Measurements from ENCODE around the gene WDHD1. TPM values are rescaled to one million over a fixed set of nuclear protein-coding genes. Genes with fewer than 3 reads are reported as not detected.

Gene WDHD1
- total and polyA plus RNA-seq, 2 experiments from 2014 or later: 6.6 to 9.6 TPM

DNA sequence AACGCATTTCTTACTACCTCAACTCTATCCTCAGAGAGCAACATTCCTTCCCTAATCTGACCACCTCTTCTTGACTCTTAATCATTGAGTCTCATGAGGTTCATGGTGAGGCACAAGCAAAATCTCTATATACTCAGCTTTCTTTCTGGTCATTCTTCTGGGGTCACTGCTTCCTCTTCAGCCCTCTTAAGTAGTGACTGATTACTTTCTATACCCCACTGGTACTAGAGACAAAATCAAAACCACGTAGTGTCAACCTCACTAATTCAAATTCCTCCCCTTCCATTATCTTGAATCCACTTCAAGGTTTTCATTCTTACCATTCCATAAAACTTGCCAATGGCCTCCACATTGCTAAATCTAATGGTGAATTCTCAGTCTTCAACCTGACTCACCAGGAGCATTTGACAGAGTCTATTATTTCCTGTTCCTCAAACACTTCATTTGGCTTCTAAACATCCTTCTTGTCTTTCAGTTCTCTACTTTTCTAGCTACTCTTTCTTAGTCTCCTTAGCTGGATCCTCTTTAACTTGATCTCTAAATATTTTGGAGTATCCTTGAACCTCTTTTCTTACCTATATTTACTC, 6.8 kb downstream of the WDHD1 start:
- H3K36me3 ChIP-seq (ENCODE audit: low read depth): 0 out of 2 replicates have a peak, but pooled peaks cover 4% of the 10 kb centered on the region
- DNase-seq: peak; percentile 52
- peaks cover 43% of the 10 kb centered on the region for H3K79me2 ChIP-seq (ENCODE audit: insufficient read depth)
- no peak overlapping the region for H3K4me3 ChIP-seq
- peaks cover 14% of the 10 kb centered on the region; the same call in 1 of the 2 replicates for H3K4me1 ChIP-seq (ENCODE audit: insufficient read depth)
- H3F3A ChIP-seq (ENCODE audit: insufficient read depth): 0 out of 2 replicates have a peak, but pooled peaks cover 10% of the 10 kb centered on the region
- 0 out of 2 replicates have a peak overlapping the region, but pooled peaks have one; percentile 28 for H3K27ac ChIP-seq
- in situ Hi-C loops (cut with MboI): no loop called here
- H3K4me2 ChIP-seq (ENCODE audit: unreplicated experiment): peak overlapping the region; percentile 18
- H4K20me1 ChIP-seq (ENCODE audit: insufficient read depth): no peaks in the 10 kb centered on the region
- WGBS, 2 experiments (ENCODE audit: low coverage in 1 of 2, low lambda C conversion rate in 2 of 2, missing lambda C conversion rate in 2 of 2): 80 to 83% methylated on average over 2 of the region's 2 CpGs
- TF ChIP-seq EZH2phosphoT487 (IDR thresholded peaks at IDR 0.05; ENCODE audit: insufficient read depth, low read depth) (no peak), EZH2 (IDR thresholded peaks at IDR 0.05; ENCODE audit: insufficient read depth, poor library complexity, severe bottlenecking) (no peak)
- peak overlapping the region; percentile 65 for H2AFZ ChIP-seq
- no peaks in the 10 kb centered on the region for H3K27me3 ChIP-seq (replicated peaks; ENCODE audit: insufficient read depth)
- no peaks in the 10 kb centered on the region for H3K9me3 ChIP-seq (ENCODE audit: low read depth)
- H3K9me2 ChIP-seq (ENCODE audit: insufficient read depth): no peaks in the 10 kb centered on the region
- no peak overlapping the region for H3K9ac ChIP-seq

DNA sequence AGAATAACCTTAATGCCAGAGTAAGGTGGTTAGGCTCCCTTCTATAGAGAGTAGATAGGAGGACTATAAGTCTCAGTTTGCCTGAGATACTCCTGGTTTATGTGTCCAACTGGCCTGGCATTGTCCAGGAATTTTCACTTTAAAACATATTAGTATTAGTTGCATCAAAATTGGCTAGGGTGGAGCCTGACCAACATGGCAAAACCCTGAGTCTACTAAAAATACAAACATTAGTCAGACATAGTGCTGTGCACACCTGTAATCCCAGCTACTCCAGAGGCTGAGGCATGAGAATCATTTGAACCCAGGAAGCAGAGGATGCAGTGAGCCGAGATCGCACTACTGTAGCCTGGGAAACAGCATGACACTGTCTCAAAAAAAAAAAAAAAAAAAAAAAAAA, 11.9 kb downstream of the WDHD1 start:
- Histone ChIP-seq H3K79me2 (ENCODE audit: insufficient read depth) (peaks cover 12% of the 10 kb centered on the region; the same call in 1 of the 2 replicates), H3K9ac (no peak overlapping the region), H3K36me3 (ENCODE audit: low read depth) (0 out of 2 replicates have a peak, but pooled peaks cover 4% of the 10 kb centered on the region), H3K4me3 (no peak overlapping the region), H3K27me3 (replicated peaks; ENCODE audit: insufficient read depth) (no peaks in the 10 kb centered on the region), H3K9me3 (ENCODE audit: low read depth) (no peaks in the 10 kb centered on the region), H3K4me2 (ENCODE audit: unreplicated experiment) (no peak overlapping the region), H3F3A (ENCODE audit: insufficient read depth) (0 out of 2 replicates have a peak, but pooled peaks cover 3% of the 10 kb centered on the region), H3K27ac (no peak overlapping the region), H3K9me2 (ENCODE audit: insufficient read depth) (no peaks in the 10 kb centered on the region), H2AFZ (no peak overlapping the region), H4K20me1 (ENCODE audit: insufficient read depth) (no peaks in the 10 kb centered on the region), H3K4me1 (ENCODE audit: insufficient read depth) (peaks cover 4% of the 10 kb centered on the region; the same call in 1 of the 2 replicates)
- DNase-seq: no peak
- TF ChIP-seq EZH2 (IDR thresholded peaks at IDR 0.05; ENCODE audit: insufficient read depth, poor library complexity, severe bottlenecking): no peak
- no peak for TF ChIP-seq EZH2phosphoT487 (IDR thresholded peaks at IDR 0.05; ENCODE audit: insufficient read depth, low read depth)
- WGBS, 2 experiments (ENCODE audit: low coverage in 1 of 2, low lambda C conversion rate in 2 of 2, missing lambda C conversion rate in 2 of 2): 90 to 92% methylated on average over 2 of the region's 2 CpGs
- in situ Hi-C loops (cut with MboI): no loop called here

DNA sequence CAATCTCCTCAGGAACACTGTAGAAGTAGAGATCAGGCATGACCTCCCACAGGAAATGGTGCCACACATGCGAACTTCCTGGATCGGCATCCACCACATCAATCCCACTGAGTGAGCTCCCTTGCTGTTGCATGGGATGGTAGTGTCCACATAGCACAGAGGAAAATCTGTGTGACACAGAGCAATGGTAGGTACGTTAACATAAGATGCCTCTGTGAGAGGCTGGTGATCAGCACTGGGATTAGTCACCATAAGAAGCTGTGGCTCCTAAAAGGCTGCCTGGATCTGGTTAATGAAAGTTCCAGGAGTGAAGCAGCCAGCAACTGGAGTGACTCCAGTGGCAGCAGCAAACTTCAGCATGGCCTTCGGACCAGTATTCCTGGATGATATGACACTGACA, 21.8 kb downstream of the WDHD1 start:
- Histone ChIP-seq H3K36me3 (ENCODE audit: low read depth) (peaks cover 10% of the 10 kb centered on the region), H3K27me3 (replicated peaks; ENCODE audit: insufficient read depth) (no peaks in the 10 kb centered on the region), H2AFZ (no peak overlapping the region), H3F3A (ENCODE audit: insufficient read depth) (no peaks in the 10 kb centered on the region), H3K4me3 (no peak overlapping the region), H3K4me2 (ENCODE audit: unreplicated experiment) (no peak overlapping the region), H3K9ac (no peak overlapping the region), H3K9me3 (ENCODE audit: low read depth) (no peaks in the 10 kb centered on the region), H3K27ac (no peak overlapping the region), H4K20me1 (ENCODE audit: insufficient read depth) (no peaks in the 10 kb centered on the region), H3K4me1 (ENCODE audit: insufficient read depth) (no peaks in the 10 kb centered on the region), H3K79me2 (ENCODE audit: insufficient read depth) (no peaks in the 10 kb centered on the region), H3K9me2 (ENCODE audit: insufficient read depth) (0 out of 2 replicates have a peak, but pooled peaks cover 3% of the 10 kb centered on the region)
- in situ Hi-C loops (cut with MboI): no loop called here
- peak; percentile 49 for DNase-seq
- 93% methylated on average over 4 of the region's 4 CpGs for WGBS, 2 experiments (ENCODE audit: low coverage in 1 of 2, low lambda C conversion rate in 2 of 2, missing lambda C conversion rate in 2 of 2)
- no peak for TF ChIP-seq EZH2phosphoT487 (IDR thresholded peaks at IDR 0.05; ENCODE audit: insufficient read depth, low read depth)
- no peak for TF ChIP-seq EZH2 (IDR thresholded peaks at IDR 0.05; ENCODE audit: insufficient read depth, poor library complexity, severe bottlenecking)

DNA sequence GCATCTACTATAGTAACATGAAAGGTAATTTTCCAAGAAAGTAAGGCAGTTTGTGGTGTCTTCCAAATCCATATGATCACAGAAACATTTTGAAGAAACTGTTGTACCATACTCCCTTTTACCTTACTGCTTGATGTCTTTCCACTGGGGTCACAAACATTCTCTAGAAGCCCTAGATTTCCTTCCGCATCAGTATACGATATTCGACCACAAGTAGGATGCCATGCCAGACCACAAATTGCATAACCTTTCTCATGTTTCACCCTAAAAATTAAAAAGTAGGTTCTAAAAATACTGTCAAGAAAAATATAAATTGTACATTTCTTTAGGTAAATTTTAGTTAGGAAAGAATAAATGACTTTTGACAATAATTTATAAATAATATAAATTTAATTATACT, 26.5 kb downstream of the WDHD1 start:
- Histone ChIP-seq H3K4me1 (ENCODE audit: insufficient read depth) (no peaks in the 10 kb centered on the region), H3K27ac (no peak overlapping the region), H3K9me3 (ENCODE audit: low read depth) (no peaks in the 10 kb centered on the region), H3K79me2 (ENCODE audit: insufficient read depth) (no peaks in the 10 kb centered on the region), H3K36me3 (ENCODE audit: low read depth) (no peaks in the 10 kb centered on the region; the same call in 1 of the 2 replicates), H3K4me3 (no peak overlapping the region), H3K9ac (no peak overlapping the region), H3K4me2 (ENCODE audit: unreplicated experiment) (no peak overlapping the region), H3K27me3 (replicated peaks; ENCODE audit: insufficient read depth) (no peaks in the 10 kb centered on the region), H4K20me1 (ENCODE audit: insufficient read depth) (no peaks in the 10 kb centered on the region), H3F3A (ENCODE audit: insufficient read depth) (no peaks in the 10 kb centered on the region), H3K9me2 (ENCODE audit: insufficient read depth) (0 out of 2 replicates have a peak, but pooled peaks cover 3% of the 10 kb centered on the region), H2AFZ (no peak overlapping the region)
- TF ChIP-seq EZH2 (IDR thresholded peaks at IDR 0.05; ENCODE audit: insufficient read depth, poor library complexity, severe bottlenecking) (no peak), EZH2phosphoT487 (IDR thresholded peaks at IDR 0.05; ENCODE audit: insufficient read depth, low read depth) (no peak)
- WGBS, 2 experiments (ENCODE audit: low coverage in 1 of 2, low lambda C conversion rate in 2 of 2, missing lambda C conversion rate in 2 of 2): 91 to 94% methylated on average over 3 of the region's 3 CpGs
- in situ Hi-C loops (cut with MboI): no loop called here
- no peak for DNase-seq

Measured in GM23248 (cell line).